ENCODE measurements around the gene DLL4. TPM values are rescaled to one million over a fixed set of nuclear protein-coding genes. Genes with fewer than 3 reads are reported as not detected.

The DLL4 gene
- polyA plus RNA-seq, 1 donor from 2014 or later, result 2.2 TPM

DNA sequence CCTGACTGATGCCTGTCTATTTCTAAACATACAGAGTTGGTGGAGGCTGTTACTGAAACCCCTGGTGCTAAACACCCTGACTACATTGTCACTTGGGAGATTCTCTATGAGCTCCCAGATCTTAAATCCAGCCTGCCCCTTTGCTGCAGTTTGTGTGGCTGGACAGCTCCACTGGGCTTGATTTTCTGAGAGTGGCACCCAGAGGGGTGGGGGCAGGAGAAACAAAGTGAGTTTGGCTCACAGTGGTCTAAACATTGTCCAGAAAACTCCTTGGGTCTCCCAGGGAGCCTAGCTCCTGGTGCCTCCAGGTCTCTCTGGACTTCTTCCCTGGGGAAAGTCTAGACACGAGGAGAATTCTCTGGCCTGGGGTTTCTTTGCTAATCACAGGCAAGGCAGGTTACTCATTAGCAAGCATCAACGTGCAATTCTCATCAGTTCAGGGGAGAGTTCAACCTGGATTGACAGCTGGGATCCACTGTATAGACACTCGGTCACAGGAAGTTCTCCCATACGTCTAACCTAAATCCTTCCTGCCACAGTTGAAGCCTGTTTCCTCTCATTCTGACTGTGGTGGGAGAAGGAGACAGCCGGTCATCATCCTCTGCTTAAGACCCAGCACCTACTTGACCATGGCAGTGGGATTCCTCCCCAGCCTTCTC is 7.1 kb upstream of the DLL4 start:
- TF ChIP-seq POLR2AphosphoS5 (IDR thresholded peaks at IDR 0.05) (no peak), MXI1 (conservative IDR thresholded peaks at IDR 0.05; ENCODE audit: poor library complexity, severe bottlenecking) (no peak), REST (IDR thresholded peaks at IDR 0.05; ENCODE audit: borderline replicate concordance) (no peak), SMC3 (conservative IDR thresholded peaks at IDR 0.05; ENCODE audit: poor library complexity) (no peak), RAD21 (conservative IDR thresholded peaks at IDR 0.05) (no peak), EZH2 (IDR thresholded peaks at IDR 0.05; ENCODE audit: borderline replicate concordance, insufficient read depth, low read length, poor library complexity, severe bottlenecking) (no peak), TAF1 (IDR thresholded peaks at IDR 0.05; ENCODE audit: low read depth) (no peak), EP300 (conservative IDR thresholded peaks at IDR 0.05; ENCODE audit: poor library complexity, severe bottlenecking) (no peak)
- TF ChIP-seq, protein P1, sequence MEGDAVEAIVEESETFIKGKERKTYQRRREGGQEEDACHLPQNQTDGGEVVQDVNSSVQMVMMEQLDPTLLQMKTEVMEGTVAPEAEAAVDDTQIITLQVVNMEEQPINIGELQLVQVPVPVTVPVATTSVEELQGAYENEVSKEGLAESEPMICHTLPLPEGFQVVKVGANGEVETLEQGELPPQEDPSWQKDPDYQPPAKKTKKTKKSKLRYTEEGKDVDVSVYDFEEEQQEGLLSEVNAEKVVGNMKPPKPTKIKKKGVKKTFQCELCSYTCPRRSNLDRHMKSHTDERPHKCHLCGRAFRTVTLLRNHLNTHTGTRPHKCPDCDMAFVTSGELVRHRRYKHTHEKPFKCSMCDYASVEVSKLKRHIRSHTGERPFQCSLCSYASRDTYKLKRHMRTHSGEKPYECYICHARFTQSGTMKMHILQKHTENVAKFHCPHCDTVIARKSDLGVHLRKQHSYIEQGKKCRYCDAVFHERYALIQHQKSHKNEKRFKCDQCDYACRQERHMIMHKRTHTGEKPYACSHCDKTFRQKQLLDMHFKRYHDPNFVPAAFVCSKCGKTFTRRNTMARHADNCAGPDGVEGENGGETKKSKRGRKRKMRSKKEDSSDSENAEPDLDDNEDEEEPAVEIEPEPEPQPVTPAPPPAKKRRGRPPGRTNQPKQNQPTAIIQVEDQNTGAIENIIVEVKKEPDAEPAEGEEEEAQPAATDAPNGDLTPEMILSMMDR (IDR thresholded peaks at IDR 0.05; ENCODE audit: poor library complexity, severe bottlenecking), result no peak
- Histone ChIP-seq H3K9ac (ENCODE audit: low read length) (no peak overlapping the region), H3K4me2 (ENCODE audit: low read length) (no peak overlapping the region), H3K9me2 (ENCODE audit: insufficient read depth, low read length) (no peaks in the 10 kb centered on the region), H3K4me3 (ENCODE audit: low read length) (no peak overlapping the region), H3K27ac (ENCODE audit: low read length) (no peak overlapping the region), H3K27me3 (ENCODE audit: insufficient read depth, low read depth, low read length) (peaks cover 46% of the 10 kb centered on the region), H3K36me3 (ENCODE audit: insufficient read depth, low read length) (no peaks in the 10 kb centered on the region), H3F3A (ENCODE audit: insufficient read depth, low read length, poor library complexity, severe bottlenecking) (no peaks in the 10 kb centered on the region), H4K20me1 (ENCODE audit: insufficient read depth) (no peaks in the 10 kb centered on the region), H3K9me3 (ENCODE audit: low read length) (no peaks in the 10 kb centered on the region), H3K79me2 (replicated peaks; ENCODE audit: insufficient read depth, low read length) (no peaks in the 10 kb centered on the region), H2AFZ (ENCODE audit: low read depth, low read length) (no peak overlapping the region)

GRCh38 chr15:40922608-40923005 is 6.5 kb upstream of the DLL4 start:
- Histone ChIP-seq H3K27ac (ENCODE audit: low read length) (no peak overlapping the region), H3F3A (ENCODE audit: insufficient read depth, low read length, poor library complexity, severe bottlenecking) (no peaks in the 10 kb centered on the region), H3K36me3 (ENCODE audit: insufficient read depth, low read length) (no peaks in the 10 kb centered on the region), H3K9ac (ENCODE audit: low read length) (no peak overlapping the region), H3K79me2 (replicated peaks; ENCODE audit: insufficient read depth, low read length) (no peaks in the 10 kb centered on the region), H3K9me3 (ENCODE audit: low read length) (no peaks in the 10 kb centered on the region), H4K20me1 (ENCODE audit: insufficient read depth) (no peaks in the 10 kb centered on the region), H3K4me2 (ENCODE audit: low read length) (no peak overlapping the region), H3K9me2 (ENCODE audit: insufficient read depth, low read length) (no peaks in the 10 kb centered on the region), H3K27me3 (ENCODE audit: insufficient read depth, low read depth, low read length) (peaks cover 51% of the 10 kb centered on the region), H2AFZ (ENCODE audit: low read depth, low read length) (no peak overlapping the region), H3K4me3 (ENCODE audit: low read length) (no peak overlapping the region)
- no peak for TF ChIP-seq POLR2AphosphoS5 (IDR thresholded peaks at IDR 0.05)

Measured in neural cell (in vitro differentiated cells).